ENCODE data around the gene TRIM9. TPM values are rescaled to one million over a fixed set of nuclear protein-coding genes. Genes with fewer than 3 reads are reported as not detected.
"Not testable (repeated sequence)": the region's sequence is repeated elsewhere in the genome, so short reads cannot be mapped to it uniquely, and the experiment has no call there.

TRIM9 gene
- total RNA-seq, 1 donor, result 1.1 TPM

GRCh38 chr14:50998612-50999011, 96.3 kb downstream of the TRIM9 start:
- Histone ChIP-seq H3K9me3 (ENCODE audit: low read depth, low read length) (no peaks in the 10 kb centered on the region), H4K20me1 (ENCODE audit: insufficient read depth, low read length) (no peaks in the 10 kb centered on the region), H3K4me1 (ENCODE audit: insufficient read depth, low read length) (no peaks in the 10 kb centered on the region)

GRCh38 chr14:50997712-50998111, 97.2 kb downstream of the TRIM9 start:
- Histone ChIP-seq H3K9me3 (ENCODE audit: low read depth, low read length) (no peaks in the 10 kb centered on the region), H3K27me3 (ENCODE audit: insufficient read depth, low read length) (peaks cover 4% of the 10 kb centered on the region), H3K4me1 (ENCODE audit: insufficient read depth, low read length) (no peaks in the 10 kb centered on the region), H4K20me1 (ENCODE audit: insufficient read depth, low read length) (no peaks in the 10 kb centered on the region), H3K79me2 (ENCODE audit: insufficient read depth, low read length) (no peaks in the 10 kb centered on the region), H3K27ac (ENCODE audit: low read depth, low read length) (no peak overlapping the region), H2AFZ (ENCODE audit: low read length) (no peak overlapping the region), H3K36me3 (ENCODE audit: insufficient read depth, low read length) (no peaks in the 10 kb centered on the region), H3K4me2 (ENCODE audit: insufficient read depth, low read length) (no peak overlapping the region), H3K4me3 (ENCODE audit: insufficient read depth, low read length) (no peak overlapping the region)
- no peak for DNase-seq (ENCODE audit: insufficient read length, low spot score, missing footprints)
- TF ChIP-seq CTCF (IDR thresholded peaks at IDR 0.05; ENCODE audit: extremely low read depth, low read depth, low read length), result no peak

More at GRCh38 chr14:50998612-50999011, 96.3 kb downstream of the TRIM9 start:
- H3K36me3 ChIP-seq (ENCODE audit: insufficient read depth, low read length), result no peaks in the 10 kb centered on the region
- H3K27ac ChIP-seq (ENCODE audit: low read depth, low read length), result no peak overlapping the region
- no peak overlapping the region for H3K4me2 ChIP-seq (ENCODE audit: insufficient read depth, low read length)
- no peak overlapping the region for H3K4me3 ChIP-seq (ENCODE audit: insufficient read depth, low read length)
- H3K27me3 ChIP-seq (ENCODE audit: insufficient read depth, low read length), result peaks cover 4% of the 10 kb centered on the region
- no peak for TF ChIP-seq CTCF (IDR thresholded peaks at IDR 0.05; ENCODE audit: extremely low read depth, low read depth, low read length)
- DNase-seq (ENCODE audit: insufficient read length, low spot score, missing footprints), result no peak
- H2AFZ ChIP-seq (ENCODE audit: low read length), result no peak overlapping the region
- no peaks in the 10 kb centered on the region for H3K79me2 ChIP-seq (ENCODE audit: insufficient read depth, low read length)

- H4K20me1 ChIP-seq (ENCODE audit: insufficient read depth, low read length); H3K4me1 ChIP-seq (ENCODE audit: insufficient read depth, low read length); DNase-seq (ENCODE audit: insufficient read length, low spot score, missing footprints); H2AFZ ChIP-seq (ENCODE audit: low read length); H3K27ac ChIP-seq (ENCODE audit: low read depth, low read length); H3K9me3 ChIP-seq (ENCODE audit: low read depth, low read length); H3K79me2 ChIP-seq (ENCODE audit: insufficient read depth, low read length); H3K36me3 ChIP-seq (ENCODE audit: insufficient read depth, low read length); H3K4me3 ChIP-seq (ENCODE audit: insufficient read depth, low read length); H3K4me2 ChIP-seq (ENCODE audit: insufficient read depth, low read length): not testable (repeated sequence)
- peaks cover 15% of the 10 kb centered on the region for H3K27me3 ChIP-seq (ENCODE audit: insufficient read depth, low read length)
Observed at GRCh38 chr14:50994158-50994557, 100.7 kb downstream of the TRIM9 start.

GRCh38 chr14:50985859-50986331, 109.0 kb downstream of the TRIM9 start:
- DNase-seq (ENCODE audit: insufficient read length, low spot score, missing footprints), result no peak
- no peaks in the 10 kb centered on the region for H3K4me1 ChIP-seq (ENCODE audit: insufficient read depth, low read length)
- TF ChIP-seq CTCF (IDR thresholded peaks at IDR 0.05; ENCODE audit: extremely low read depth, low read depth, low read length), result no peak
- H3K36me3 ChIP-seq (ENCODE audit: insufficient read depth, low read length), result no peaks in the 10 kb centered on the region
- H3K27me3 ChIP-seq (ENCODE audit: insufficient read depth, low read length), result peaks cover 18% of the 10 kb centered on the region
- no peaks in the 10 kb centered on the region for H4K20me1 ChIP-seq (ENCODE audit: insufficient read depth, low read length)
- H2AFZ ChIP-seq (ENCODE audit: low read length), result no peak overlapping the region
- no peak overlapping the region for H3K4me2 ChIP-seq (ENCODE audit: insufficient read depth, low read length)
- no peaks in the 10 kb centered on the region for H3K79me2 ChIP-seq (ENCODE audit: insufficient read depth, low read length)
- H3K27ac ChIP-seq (ENCODE audit: low read depth, low read length), result no peak overlapping the region
- no peak overlapping the region for H3K4me3 ChIP-seq (ENCODE audit: insufficient read depth, low read length)
- H3K9me3 ChIP-seq (ENCODE audit: low read depth, low read length), result no peaks in the 10 kb centered on the region

Data from osteoblast (primary cell).